WTC11 (cell line): Measurements from ENCODE around the gene MTHFS.

ENCODE experiments used
- AR ChIP-seq: fragments of 250-450 bp; sonication (Bioruptor Pico); IDR thresholded peaks from 2 replicates; pipeline ENCODE4 v1.9.0; 2021; ENCODE audit warnings: mild to moderate bottlenecking
- CREB1 ChIP-seq: sonication (generic); formaldehyde crosslinking; IDR thresholded peaks from 2 replicates; pipeline ENCODE4 v1.8.0; 2023; ENCODE audit warnings: mild to moderate bottlenecking, missing genetic modification reagents
- FOXJ3 ChIP-seq: sonication (generic); formaldehyde crosslinking; IDR thresholded peaks from 2 replicates; pipeline ENCODE4 v1.9.0; 2021; ENCODE audit warnings: missing genetic modification reagents, mild to moderate bottlenecking, borderline replicate concordance
- FOXP1 ChIP-seq: sonication (generic); formaldehyde crosslinking; IDR thresholded peaks from 2 replicates; pipeline ENCODE4 v1.8.0; 2022; ENCODE audit warnings: missing genetic modification reagents, mild to moderate bottlenecking, moderate library complexity, borderline replicate concordance
- IRF1 ChIP-seq: sonication (generic); formaldehyde crosslinking; IDR thresholded peaks from 2 replicates; pipeline ENCODE4 v1.8.0; 2023; ENCODE audit warnings: missing genetic modification reagents
- MAX ChIP-seq: sonication (generic); formaldehyde crosslinking; IDR thresholded peaks from 2 replicates; pipeline ENCODE4 v1.8.0; 2022; ENCODE audit warnings: mild to moderate bottlenecking, missing genetic modification reagents
- NR1H2 ChIP-seq: sonication (generic); formaldehyde crosslinking; IDR thresholded peaks from 2 replicates; pipeline ENCODE4 v1.9.0; 2021; ENCODE audit warnings: mild to moderate bottlenecking, moderate library complexity, missing genetic modification reagents
- SMAD3 ChIP-seq: sonication (generic); formaldehyde crosslinking; IDR thresholded peaks from 2 replicates; pipeline ENCODE4 v1.8.0; 2022; ENCODE audit warnings: missing genetic modification reagents, mild to moderate bottlenecking, borderline replicate concordance
- ZNF121 ChIP-seq: sonication (generic); formaldehyde crosslinking; IDR thresholded peaks from 2 replicates; pipeline ENCODE4 v1.8.0; 2023; ENCODE audit warnings: missing genetic modification reagents
- TF ChIP-seq, protein P1 (sequence below): fragments of 250-450 bp; sonication (Bioruptor Pico); IDR thresholded peaks from 2 replicates; pipeline ENCODE4 v1.9.0; 2021; ENCODE audit warnings: mild to moderate bottlenecking

GRCh38 chr15:79924379-79924778, 27.6 kb upstream of the MTHFS start:
- TF ChIP-seq AR (CRISPR knock-in tag) (no peak), SMAD3 (CRISPR knock-in tag) (no peak), FOXP1 (no peak), NR1H2 (CRISPR knock-in tag) (no peak), CREB1 (CRISPR knock-in tag) (no peak), FOXJ3 (no peak), IRF1 (CRISPR knock-in tag) (no peak), MAX (CRISPR knock-in tag) (no peak), ZNF121 (CRISPR knock-in tag) (no peak)
- TF ChIP-seq, protein P1, sequence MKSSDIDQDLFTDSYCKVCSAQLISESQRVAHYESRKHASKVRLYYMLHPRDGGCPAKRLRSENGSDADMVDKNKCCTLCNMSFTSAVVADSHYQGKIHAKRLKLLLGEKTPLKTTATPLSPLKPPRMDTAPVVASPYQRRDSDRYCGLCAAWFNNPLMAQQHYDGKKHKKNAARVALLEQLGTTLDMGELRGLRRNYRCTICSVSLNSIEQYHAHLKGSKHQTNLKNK (CRISPR knock-in tag) = no peak
